BE2C (cell line): ENCODE results near the gene KRT5.

Experiments used
- DNase-seq: peaks from one replicate; pipeline ENCODE4 v3.0.0-alpha.2; 2020
- H3K27me3 ChIP-seq: fragments of 250-450 bp; sonication (Bioruptor Pico); 2 replicates; pipeline ENCODE4 v1.5.1; 2020; ENCODE audit warnings: mild to moderate bottlenecking
- H3K36me3 ChIP-seq: fragments of 250-450 bp; sonication (Bioruptor Pico); 2 replicates; pipeline ENCODE4 v1.5.1; 2020; ENCODE audit warnings: mild to moderate bottlenecking
- H3K4me1 ChIP-seq: fragments of 250-450 bp; sonication (Bioruptor Pico); 2 replicates; pipeline ENCODE4 v1.5.1; 2020
- H3K4me3 ChIP-seq: 2 replicates; pipeline ENCODE4 v1.5.1; 2011; ENCODE audit warnings: low read depth, low read length
- H3K9me3 ChIP-seq: fragments of 250-450 bp; sonication (Bioruptor Pico); 2 replicates; pipeline ENCODE4 v1.5.1; 2020
- CTCF ChIP-seq: IDR thresholded peaks from 2 replicates; pipeline ENCODE4 v1.5.1; 2012; ENCODE audit warnings: mild to moderate bottlenecking, low read depth, low read length

The KRT5 gene

DNA sequence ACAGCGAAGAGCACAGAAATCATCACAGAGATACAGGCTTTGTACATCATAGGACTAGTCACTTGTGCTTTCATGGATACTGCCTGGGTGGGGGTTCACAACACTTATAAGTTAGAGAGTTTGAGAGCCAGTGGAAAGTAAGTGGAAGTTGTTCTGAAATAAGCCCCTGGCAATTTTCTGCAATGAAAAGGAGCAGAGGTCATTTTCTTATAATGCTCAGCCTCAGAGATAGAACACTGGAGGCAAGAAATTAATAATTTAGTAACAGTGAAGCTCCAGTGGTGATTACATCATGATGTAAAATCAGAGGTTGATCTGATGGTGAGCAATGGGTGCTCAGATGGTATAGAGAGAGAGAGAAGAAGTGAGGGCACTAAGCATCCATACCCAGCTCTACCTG, 33.0 kb downstream of the KRT5 start:
- no peak overlapping the region for H3K4me3 ChIP-seq
- no peak for TF ChIP-seq CTCF
- no peaks in the 10 kb centered on the region for H3K4me1 ChIP-seq
- H3K9me3 ChIP-seq, result 0 out of 2 replicates have a peak, but pooled peaks cover 2% of the 10 kb centered on the region
- H3K36me3 ChIP-seq, result no peaks in the 10 kb centered on the region
- peaks cover 40% of the 10 kb centered on the region for H3K27me3 ChIP-seq
- no peak for DNase-seq

GRCh38 chr12:52486166-52487105, 33.8 kb downstream of the KRT5 start:
- DNase-seq, result no peak
- no peaks in the 10 kb centered on the region for H3K36me3 ChIP-seq
- H3K9me3 ChIP-seq, result 0 out of 2 replicates have a peak, but pooled peaks cover 2% of the 10 kb centered on the region
- H3K27me3 ChIP-seq, result peaks cover 33% of the 10 kb centered on the region
- H3K4me3 ChIP-seq, result no peak overlapping the region
- H3K4me1 ChIP-seq, result no peaks in the 10 kb centered on the region
- no peak for TF ChIP-seq CTCF

GRCh38 chr12:52480073-52480472, 40.1 kb downstream of the KRT5 start:
- Histone ChIP-seq H3K4me1 (no peaks in the 10 kb centered on the region), H3K27me3 (peaks cover under 1% of the 10 kb centered on the region), H3K4me3 (no peak overlapping the region), H3K36me3 (no peaks in the 10 kb centered on the region), H3K9me3 (0 out of 2 replicates have a peak, but pooled peaks cover 2% of the 10 kb centered on the region)
- DNase-seq, result no peak
- no peak for TF ChIP-seq CTCF

DNA sequence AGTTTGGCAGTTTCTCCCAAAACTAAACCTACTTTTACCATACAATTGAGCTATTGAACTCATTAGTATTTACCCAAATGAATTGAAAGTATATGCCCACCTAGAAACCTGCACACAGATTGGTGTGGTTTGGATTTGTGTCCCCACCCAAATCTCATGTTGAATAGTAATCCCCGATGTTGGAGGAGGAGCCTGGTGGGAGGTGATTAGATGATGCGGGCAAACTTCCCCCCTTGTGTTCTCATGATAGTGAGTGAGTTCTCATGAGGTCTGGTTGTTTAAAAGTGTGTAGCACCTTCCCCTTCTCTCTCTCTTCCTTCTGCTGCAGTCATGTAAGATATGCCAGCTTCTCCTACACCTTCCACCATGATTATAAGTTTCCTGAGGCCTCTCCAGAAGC, 42.5 kb downstream of the KRT5 start:
- H3K4me1 ChIP-seq, result no peaks in the 10 kb centered on the region
- no peak overlapping the region for H3K4me3 ChIP-seq
- TF ChIP-seq CTCF, result no peak
- DNase-seq, result no peak
- H3K36me3 ChIP-seq, result no peaks in the 10 kb centered on the region
- peaks cover 11% of the 10 kb centered on the region for H3K27me3 ChIP-seq
- no peaks in the 10 kb centered on the region for H3K9me3 ChIP-seq

DNA sequence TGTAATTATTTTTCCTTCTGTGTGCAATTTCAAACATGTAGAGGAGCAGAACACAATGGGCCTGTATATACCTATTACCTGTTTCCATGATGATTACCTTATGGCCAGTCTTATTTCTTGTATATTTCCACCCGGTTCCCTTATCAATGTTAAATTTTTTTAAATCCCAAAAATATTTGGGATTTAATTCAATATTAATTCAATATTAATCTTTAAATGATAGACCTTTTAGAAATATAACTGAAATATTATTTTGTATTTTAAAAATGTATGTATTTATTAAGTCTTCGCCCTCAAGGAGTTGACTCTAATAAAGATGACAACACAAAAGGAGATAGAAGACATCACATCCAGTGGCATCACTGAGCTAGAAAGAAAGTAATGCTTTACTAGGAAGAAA, 46.0 kb downstream of the KRT5 start:
- Histone ChIP-seq H3K27me3 (peaks cover 16% of the 10 kb centered on the region), H3K4me1 (no peaks in the 10 kb centered on the region), H3K36me3 (no peaks in the 10 kb centered on the region), H3K9me3 (no peaks in the 10 kb centered on the region), H3K4me3 (no peak overlapping the region)
- DNase-seq, result no peak
- no peak for TF ChIP-seq CTCF

- no peaks in the 10 kb centered on the region for H3K4me1 ChIP-seq
- no peak for DNase-seq
Measured at GRCh38 chr12:52473768-52474167, 46.4 kb downstream of the KRT5 start, which contains the start of gene KRT6C. Gene KRT6C (minus strand): TSS chr12:52473805. CDS start chr12:52473737, 68 bp downstream.

More at GRCh38 chr12:52473768-52474167, 46.4 kb downstream of the KRT5 start, which contains the start of gene KRT6C:
- Histone ChIP-seq H3K4me3 (no peak within 1 kb of the TSS), H3K36me3 (no peaks in the 10 kb centered on the region), H3K27me3 (peaks cover 16% of the 10 kb centered on the region), H3K9me3 (no peaks in the 10 kb centered on the region)
- TF ChIP-seq CTCF, result no peak
